ENCODE data around the gene MPC2.
"Not testable (repeated sequence)": the region's sequence is repeated elsewhere in the genome, so short reads cannot be mapped to it uniquely, and the experiment has no call there.

Gene MPC2

GRCh38 chr1:167934426-167935215 lies 2.3 kb downstream of the MPC2 start:
- no peak for DNase-seq

DNA sequence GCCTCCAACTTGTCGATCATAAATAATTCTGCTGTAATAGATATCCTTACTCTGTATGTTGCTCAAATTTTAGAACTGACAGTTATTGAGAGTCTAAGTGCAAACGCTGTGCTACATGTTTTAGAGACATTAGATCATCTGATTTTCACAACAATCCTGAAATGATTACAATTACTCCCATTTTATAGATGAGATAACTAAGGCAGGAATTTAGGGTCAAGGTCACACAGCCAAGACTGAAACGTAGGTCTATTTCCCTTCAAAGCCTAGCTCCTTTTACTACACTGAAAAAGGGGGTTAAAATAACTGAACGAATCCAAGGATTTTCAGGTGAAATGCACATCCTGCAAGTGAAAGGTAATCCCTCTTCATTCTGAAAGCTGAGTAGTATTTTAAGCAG lies 3.1 kb downstream of the MPC2 start:
- no peak for DNase-seq

DNA sequence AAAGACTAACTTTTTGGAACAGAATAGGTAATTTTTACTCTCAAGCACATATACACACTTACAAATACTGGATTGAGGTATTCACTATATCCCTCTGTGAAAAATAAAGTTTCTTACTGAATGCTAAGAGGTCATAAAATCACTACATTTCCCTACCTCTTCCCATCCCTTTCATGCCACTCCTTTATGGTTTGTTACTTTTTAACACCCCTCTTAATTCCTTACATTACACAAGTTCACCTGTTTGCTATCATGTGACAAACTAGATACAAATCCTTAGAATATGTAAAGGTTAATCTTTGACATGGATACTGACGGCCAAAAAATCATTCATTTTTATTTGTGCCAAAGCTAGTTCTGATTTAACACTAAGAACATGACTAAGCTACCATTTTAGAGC lies 7.1 kb downstream of the MPC2 start:
- no peak for DNase-seq

DNA sequence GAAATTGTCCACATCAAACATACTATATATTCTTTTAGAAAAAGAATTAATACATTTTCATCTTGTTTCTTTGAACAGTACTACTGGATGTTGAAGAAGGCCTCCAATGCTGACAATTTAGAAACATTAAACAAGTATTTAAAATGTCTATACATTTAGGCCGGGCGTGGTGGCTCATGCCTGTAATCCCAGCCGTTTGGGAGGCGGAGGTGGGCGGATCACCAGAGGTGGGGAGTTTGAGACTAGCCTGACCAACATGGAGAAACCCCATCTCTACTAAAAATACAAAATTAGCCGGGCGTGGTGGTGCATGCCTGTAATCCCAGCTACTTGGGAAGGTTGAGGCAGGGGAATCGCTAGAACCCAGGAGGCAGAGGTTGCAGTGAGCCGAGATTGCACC lies 8.0 kb downstream of the MPC2 start:
- not testable (repeated sequence) for DNase-seq

- DNase-seq: no peak
Observed at GRCh38 chr1:167928457-167928852, 8.4 kb downstream of the MPC2 start.

DNA sequence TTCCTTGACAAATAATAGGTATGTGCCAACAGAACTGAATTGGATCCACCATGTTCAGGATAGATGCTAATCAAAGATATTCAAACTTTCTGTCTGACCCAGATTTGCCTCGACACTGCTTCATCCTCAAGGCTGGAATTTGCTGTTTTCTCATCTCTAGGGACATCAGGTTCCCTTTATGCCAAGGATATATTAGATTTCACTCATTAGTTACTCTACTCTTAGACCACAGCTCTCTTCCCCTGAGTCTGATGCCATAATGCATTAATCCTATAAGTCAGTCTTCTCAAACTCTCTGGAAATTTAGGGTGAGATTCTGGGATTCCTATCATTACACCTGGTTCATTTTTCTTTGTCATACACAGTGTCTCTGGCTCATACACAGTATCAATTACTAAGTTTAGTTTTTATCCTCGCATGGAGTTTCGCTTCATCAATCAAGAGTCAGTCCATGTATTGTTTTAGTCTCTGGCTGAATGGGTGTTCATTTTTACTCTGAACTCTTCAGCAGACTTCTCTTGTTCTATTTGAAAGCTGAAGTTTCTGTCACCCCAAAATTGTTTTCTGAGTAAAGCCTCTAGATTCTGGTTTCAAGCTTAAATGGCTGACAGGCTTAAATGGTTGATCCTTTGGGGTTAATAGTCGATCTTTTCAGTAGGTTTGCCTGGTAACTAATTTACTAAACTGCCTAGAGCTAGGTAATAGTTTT lies 9.7 kb downstream of the MPC2 start:
- DNase-seq: no peak

DNA sequence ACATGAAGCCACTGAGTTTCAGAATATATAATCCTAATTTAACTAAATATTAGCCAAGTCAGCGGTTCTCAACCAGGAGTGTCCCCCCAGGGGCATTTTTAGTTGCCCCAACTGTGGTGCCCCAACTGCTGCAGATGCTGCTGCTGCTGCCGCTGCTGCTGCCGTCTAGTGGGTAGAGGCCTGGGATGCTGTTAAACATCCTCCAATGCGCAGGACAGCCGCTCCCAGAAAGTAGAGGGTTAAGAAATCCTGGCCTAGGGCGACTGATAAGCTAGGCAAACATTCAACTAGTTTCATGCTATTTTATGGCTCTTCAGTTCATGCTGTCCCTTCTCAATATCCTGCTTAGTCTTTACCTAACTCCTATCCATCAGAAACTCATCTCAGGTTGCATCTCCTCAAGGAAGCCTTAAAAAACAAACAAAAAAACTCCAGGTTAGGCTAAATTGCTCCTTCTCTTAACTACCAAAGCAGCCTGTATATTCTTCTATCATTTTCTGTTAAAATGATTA lies 10.3 kb downstream of the MPC2 start:
- DNase-seq: no peak

GRCh38 chr1:167924543-167925231 lies 12.2 kb downstream of the MPC2 start:
- DNase-seq: no peak

- DNase-seq: no peak
Observed at GRCh38 chr1:167924102-167924501, 12.8 kb downstream of the MPC2 start.

DNA sequence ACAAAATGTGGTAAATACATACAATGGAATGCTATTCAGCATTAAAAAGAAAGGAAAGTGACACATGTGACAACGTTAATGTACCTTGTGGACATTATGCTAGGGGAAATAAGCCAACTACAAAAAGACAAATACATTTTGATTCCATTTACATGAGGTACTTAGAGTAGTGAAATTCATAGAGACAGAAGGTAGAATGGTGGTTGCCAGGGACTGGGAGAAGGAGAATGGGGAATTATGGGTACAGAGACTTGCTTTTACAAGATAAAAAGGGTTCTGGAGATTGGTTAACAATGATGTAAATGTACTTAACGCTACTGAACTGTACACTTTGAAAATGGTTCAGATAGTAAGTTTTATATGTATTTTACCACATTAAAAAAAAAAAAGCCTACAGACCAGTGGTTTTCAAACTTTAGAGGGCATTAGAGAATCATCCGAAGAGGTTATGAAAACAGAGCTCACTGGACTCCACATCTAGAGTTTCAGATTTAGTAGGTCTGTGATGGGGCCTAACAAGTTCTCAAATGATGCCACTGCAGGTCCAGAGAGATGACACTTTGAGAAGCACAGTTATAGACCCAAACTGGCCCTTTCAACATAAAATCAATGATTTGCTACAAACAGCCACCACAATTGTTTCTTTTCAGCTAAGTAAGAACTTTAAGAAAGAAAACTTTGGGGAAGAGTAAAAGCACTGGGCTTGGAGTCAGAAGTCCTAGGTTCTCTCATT lies 13.4 kb downstream of the MPC2 start:
- no peak for DNase-seq

- DNase-seq: no peak
Observed at GRCh38 chr1:167922611-167923074, 14.2 kb downstream of the MPC2 start.

GRCh38 chr1:167922023-167922422 lies 14.8 kb downstream of the MPC2 start:
- DNase-seq: no peak

GRCh38 chr1:167916766-167917511 lies 19.9 kb downstream of the MPC2 start:
- no peak for DNase-seq

GRCh38 chr1:167915569-167915968 lies 21.3 kb downstream of the MPC2 start:
- DNase-seq: no peak

- DNase-seq: no peak
Observed at GRCh38 chr1:167913895-167914496, 22.9 kb downstream of the MPC2 start, which contains the start of gene ADCY10. Gene ADCY10 (minus strand): TSS chr1:167914134. CDS start chr1:167905140, 8,994 bp downstream.

GRCh38 chr1:167912294-167912693 lies 24.6 kb downstream of the MPC2 start:
- no peak for DNase-seq

GRCh38 chr1:167911413-167911812 lies 25.5 kb downstream of the MPC2 start:
- no peak for DNase-seq

GRCh38 chr1:167910530-167910929 lies 26.3 kb downstream of the MPC2 start:
- no peak for DNase-seq

DNA sequence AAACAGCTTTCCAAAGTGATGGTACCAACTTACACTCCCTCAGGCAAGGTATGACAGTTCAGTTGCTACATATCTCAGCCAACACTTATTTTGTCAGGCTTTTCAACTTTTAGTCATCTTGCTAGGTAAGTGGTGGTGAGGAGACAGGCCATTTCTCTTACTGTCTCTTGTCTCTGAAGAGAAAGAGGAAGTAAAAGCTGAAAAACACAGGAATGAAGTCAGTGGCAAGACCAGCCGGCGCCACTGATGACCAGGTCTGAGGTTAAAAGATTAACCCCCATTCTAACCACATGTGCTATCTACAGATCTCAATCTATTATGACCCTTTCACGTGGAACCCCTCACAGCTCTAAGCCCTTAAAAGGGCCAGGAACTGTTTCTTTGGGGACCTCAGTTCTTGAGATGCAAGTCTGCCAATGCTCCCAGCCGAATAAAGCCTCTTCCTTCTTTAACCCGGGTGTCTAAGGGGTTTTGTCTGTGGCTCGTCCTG lies 27.1 kb downstream of the MPC2 start:
- DNase-seq: no peak

GRCh38 chr1:167905671-167906070 lies 31.2 kb downstream of the MPC2 start:
- DNase-seq: no peak

DNA sequence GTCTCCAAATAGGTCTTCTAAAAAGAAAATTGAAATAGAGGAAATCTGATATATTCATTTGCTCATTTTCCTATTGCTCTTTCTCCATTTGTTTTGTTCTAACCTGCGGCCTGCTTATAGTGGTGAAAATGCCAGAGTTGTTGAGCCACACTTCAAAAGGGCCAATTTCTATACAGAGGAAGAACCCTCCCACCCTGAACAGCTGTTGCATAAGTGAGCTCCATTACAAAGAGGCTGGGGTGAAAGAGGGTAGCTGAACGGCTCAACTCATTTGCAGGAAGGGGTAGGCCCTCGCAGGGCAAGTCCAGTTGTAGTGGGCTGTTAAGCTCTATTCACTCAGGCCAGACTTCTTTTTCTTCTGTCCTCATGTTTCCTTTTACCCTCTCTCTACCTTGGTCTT lies 31.7 kb downstream of the MPC2 start:
- DNase-seq: no peak
